EL (cell line): ENCODE results near the gene HHLA2.
"Not testable (repeated sequence)": the region's sequence is repeated elsewhere in the genome, so short reads cannot be mapped to it uniquely, and the experiment has no call there.

ENCODE experiments used
- DNase-seq: peaks from one replicate; pipeline ENCODE4 v3.0.0-alpha.2; 2016

Gene HHLA2, protein sequence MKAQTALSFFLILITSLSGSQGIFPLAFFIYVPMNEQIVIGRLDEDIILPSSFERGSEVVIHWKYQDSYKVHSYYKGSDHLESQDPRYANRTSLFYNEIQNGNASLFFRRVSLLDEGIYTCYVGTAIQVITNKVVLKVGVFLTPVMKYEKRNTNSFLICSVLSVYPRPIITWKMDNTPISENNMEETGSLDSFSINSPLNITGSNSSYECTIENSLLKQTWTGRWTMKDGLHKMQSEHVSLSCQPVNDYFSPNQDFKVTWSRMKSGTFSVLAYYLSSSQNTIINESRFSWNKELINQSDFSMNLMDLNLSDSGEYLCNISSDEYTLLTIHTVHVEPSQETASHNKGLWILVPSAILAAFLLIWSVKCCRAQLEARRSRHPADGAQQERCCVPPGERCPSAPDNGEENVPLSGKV

DNA sequence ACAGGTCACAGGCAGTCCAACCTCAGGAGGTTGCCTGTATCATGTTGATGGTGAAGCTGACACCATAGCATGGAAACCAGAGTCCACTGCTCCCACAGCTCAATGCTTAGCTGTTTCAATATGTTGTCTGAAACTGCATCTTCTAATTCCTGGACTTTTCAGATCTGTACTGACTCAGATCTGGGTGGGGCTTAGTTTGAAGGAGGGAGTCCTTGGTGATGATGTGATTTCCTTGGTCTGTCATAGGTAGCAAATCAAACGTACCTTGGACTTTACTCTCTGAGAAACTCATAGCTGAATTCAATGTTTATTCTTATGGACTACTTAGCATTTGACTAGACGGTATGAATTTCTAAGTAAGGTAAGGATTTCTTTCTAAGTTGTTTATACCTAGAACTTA, at the start of gene HHLA2:
TSS of gene HHLA2 (plus strand) at position 310 of the 400 bp plus-strand sequence. CDS start 55,266 bp downstream, outside the sequence.
- no peak for DNase-seq

DNA sequence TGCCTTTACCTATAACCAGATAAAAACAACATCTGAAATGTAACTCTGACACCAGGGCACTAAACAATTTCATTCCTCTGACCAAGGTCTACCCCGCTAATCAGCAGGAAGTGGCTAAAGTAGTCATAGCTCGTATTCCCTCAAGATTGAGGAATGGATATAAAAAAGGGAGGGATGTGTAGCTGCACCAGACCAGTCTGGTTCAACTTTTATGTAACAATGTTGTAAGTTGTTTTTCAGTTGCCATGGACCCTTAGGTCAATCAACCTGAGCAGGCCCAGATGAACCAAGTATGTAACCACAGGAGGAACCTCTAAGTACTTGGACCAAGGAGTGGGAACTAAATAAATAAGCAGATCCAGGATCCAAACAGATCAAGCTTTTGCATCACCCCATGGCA, 45.7 kb upstream of the HHLA2 start:
- DNase-seq = peak; percentile 3

DNA sequence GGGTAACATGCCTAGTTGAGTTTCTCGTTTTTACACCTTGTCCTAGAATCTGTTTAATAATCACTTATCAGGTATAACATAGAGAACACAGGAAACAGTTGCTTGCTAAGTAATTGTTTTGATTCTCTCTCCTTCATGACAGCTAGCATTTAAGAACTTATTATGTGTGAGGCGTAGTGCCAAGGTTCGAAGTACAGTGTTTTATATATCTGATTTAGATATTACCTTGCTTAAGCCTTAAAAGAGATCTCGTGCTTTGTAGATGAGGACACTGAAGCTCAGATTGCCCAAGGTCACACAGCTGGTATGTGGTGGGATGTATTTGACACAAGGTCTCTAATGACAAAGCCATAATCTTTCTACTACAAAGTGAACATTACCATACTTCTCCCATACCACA, 45.1 kb upstream of the HHLA2 start:
- no peak for DNase-seq

DNA sequence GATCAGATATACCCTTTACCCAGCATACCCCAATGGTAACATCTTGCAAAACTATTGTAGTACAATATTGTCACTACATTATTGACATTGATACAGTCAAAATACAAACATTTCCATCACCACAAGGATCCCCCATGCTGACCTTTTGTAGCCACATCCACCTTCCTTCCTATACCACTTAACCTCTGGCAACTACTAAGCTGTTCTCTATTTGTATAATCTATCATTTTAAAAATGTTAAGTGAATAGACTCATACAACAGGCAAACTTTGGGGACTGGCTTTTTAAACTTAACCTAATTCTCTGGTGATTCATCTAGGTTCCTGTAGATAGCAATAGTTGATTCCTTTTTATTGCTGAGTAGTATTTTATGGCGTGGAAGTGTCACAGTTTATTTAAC, 44.5 kb upstream of the HHLA2 start:
- DNase-seq = no peak

DNA sequence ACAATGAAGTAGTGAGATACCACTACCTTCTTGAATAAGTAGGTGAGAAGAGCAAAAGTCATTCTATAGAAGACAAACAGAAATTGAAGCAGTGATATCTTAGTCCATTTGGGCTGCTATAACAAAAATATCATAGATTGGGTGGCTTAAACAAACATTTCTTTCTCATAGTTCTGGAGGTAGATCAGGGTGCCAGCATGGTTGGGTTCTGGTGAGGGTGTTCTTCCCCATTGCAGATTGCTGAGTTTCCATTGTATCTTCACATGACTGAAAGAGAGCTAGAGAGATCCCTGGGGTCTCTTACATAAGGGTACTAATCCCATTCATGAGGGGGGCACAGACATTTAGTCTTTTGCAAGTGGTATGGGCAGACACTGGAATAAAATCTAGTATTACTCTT, 41.2 kb upstream of the HHLA2 start:
- no peak for DNase-seq

DNA sequence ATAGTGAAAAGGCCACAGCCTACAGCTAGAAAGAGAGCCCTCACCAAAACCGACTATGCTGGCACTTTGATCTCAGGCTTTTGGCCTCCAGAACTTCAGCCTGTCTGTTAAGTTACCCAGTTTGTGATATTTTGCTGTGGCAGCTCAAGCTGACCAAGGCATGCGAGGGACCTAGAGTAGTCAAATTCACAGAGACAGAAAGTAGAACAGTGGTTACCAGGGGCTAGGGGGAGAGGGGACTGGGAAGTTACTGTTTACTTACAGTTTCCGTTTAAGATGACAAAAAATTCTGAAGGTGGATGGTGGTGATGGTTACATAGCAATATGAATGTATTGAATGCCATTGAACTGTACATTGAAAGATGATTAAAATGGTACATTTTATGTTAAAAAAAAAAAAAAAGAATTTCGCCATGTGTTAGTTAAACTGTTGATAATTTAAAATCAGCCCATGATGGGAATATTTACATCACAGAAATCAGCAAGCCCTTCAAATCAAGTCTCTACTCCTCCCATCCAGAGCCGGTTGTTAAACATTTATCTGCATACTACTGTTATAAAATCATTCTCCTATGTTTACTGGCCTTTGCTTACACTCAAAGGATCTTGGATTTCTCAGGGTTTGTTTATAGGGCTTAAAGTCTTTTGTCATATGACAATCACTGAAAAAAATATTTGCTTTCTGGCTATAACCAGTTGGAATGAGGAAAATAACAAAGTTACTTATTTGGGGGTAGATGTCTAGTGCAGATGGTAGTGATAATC, 31.6 kb upstream of the HHLA2 start:
- not testable (repeated sequence) for DNase-seq

DNA sequence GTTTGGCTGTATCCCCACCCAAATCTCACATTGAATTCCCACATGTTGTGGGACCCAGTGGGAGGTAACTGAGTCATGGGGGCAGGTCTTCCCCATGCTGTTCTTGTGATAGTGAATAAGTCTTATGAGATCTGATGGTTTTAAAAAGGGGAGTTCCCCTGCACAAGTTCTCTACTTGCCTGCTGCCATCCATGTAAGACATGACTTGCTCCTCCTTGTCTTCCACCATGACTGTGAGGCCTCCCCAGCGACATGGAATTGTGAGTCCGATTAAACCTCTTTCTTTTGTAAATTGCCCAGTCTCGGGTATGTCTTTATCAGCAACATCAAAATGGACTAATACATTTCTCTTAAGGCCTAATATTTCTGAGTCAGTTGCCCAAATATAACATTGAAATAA, 28.1 kb upstream of the HHLA2 start:
- not testable (repeated sequence) for DNase-seq

DNA sequence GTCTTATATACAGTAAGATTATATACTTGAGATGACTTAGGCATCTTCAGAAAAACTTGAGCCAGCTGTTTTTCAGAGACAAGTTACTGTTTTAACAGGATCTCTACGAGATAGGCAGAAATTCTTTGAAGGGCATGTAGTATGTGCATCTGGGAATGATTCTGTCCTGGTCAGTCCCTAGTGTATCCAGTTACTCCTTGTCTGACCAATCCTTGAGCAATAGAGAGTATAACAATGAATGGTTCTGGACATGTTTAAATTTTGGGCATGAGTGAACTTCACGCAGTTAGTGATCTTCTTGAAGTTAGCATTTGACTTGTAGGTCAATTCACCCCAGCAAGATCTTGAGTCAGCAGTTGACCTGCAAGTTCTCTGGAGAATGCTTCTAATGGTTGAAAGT, 24.7 kb upstream of the HHLA2 start:
- no peak for DNase-seq

DNA sequence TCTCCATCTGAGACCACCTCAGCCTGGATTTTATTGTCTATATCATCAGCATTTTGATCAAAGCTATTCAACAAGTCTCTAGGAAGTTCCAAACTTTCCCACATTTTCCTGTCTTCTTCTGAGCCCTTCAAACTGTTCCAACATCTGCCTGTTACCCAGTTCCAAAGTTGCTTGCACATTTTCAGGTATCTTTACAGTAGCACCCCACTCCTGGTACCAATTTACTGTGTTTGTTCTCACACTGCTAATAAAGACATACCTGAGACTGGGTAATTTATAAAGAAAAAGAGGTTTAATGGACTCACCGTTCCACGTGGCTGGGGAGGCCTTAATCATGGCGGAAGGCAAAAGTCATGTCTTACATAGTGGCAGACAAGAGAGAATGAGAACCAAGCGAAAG, 17.3 kb upstream of the HHLA2 start:
- DNase-seq = not testable (repeated sequence)

DNA sequence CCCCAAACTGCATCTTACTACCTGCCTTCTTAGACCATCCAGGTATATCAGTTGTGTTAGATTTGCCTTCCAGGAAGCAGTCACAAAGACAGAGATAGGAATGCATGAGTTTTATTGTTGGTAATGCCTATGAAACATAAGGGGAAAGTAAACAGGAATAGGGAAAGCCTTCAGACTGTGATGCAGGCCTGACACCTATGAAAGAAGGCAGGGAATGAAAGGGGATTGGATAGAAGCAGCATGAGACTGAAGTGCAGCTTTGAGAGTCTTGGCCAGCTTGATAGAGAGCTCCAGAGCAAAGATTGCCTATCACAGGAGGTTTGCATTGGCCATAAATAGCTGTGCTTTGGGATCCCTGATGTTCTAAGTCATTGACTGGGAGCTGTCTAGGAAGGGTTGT, 15.9 kb upstream of the HHLA2 start:
- no peak for DNase-seq

DNA sequence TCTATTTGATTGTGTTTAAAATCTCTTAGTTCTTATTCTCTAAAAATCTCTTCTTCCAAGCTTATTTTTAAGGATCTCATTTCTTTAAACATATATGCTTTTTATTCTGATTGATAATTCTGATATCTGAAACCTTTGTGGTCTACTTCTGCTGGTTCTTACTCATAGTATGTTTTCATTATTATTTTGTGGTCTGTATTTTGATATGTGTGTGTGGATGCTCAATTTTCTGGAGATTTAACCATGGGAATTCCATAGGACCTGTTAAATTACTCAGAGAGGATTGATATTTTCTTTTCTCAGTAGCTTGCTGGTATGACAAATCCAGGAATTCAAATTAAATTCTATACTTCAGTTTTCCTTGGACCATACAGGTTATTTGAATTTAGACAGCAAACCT, 14.7 kb upstream of the HHLA2 start:
- no peak for DNase-seq

DNA sequence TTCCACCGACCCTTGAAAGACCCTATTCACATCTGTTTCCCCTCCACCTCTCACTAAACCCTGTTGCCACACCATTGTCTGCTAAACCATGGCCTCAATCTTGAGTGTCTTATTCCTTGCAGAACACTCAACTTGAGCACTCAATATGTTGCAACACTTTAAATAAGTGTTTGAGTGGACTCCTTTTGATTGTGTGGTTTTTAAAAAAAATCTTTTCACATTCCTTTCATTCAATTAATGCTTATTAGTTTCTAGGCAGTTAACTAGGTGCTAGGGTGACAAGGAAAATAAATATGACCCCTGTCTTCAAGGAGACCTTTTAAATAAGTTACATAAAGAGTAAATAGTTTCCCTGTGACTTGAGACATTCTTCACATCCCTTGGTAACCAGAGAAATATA, 13.3 kb upstream of the HHLA2 start:
- no peak for DNase-seq

DNA sequence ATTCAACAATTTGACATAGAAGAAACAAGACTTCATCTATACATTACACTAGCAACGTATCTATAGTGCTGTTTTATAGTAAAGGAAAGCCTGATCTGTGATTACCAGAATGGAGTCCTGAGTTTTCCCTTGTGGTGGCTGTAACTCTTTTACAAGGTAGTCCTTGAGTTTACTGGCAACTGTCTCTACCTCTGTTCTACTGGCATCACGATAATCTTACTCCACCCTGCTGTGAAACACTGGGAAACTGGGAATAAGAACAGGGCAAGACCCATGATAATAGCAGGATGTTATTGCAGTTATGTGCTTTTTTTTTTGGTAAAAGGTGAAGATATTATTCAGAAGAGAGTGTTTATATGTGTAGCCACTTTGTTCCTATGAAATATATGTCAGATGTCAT, 12.4 kb upstream of the HHLA2 start:
- no peak for DNase-seq

DNA sequence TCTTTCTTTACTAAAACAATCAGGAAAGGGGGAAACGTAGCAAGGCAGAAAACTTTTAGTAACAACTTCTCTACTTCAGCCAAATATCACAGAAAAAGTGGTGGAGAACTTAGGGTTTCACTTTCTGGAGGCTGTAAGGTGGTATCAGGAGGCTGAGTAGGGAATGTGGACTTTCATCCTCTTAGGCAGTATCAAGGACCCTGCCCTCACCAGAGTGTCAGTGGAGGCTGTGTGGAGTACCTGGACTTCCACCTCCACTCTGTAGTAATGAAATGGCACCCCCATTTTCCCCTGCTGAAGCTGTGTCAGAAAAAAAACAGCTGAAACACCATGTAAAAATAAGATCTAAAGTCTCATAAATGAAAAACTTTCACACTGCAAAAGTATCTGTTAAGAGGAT, 11.2 kb upstream of the HHLA2 start:
- no peak for DNase-seq

DNA sequence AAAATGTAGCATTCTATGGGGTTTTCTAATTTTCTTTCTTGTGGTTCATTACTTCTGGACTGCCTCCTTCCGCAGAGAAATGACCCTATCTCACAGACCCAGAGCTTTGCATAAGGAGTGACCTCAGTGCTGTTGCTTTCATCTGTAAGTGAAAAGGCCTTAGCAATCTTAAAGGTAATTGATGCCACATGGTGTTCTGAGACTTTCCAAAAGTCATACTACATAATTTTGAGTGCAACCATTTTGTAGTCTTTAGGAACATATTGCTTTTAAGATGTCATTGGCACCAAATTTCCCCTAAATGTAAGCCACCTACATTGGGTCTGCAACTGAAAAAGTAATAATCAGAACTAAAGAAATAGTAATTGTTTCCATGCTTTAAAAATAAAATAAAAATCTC, 9.2 kb upstream of the HHLA2 start:
- DNase-seq = no peak

DNA sequence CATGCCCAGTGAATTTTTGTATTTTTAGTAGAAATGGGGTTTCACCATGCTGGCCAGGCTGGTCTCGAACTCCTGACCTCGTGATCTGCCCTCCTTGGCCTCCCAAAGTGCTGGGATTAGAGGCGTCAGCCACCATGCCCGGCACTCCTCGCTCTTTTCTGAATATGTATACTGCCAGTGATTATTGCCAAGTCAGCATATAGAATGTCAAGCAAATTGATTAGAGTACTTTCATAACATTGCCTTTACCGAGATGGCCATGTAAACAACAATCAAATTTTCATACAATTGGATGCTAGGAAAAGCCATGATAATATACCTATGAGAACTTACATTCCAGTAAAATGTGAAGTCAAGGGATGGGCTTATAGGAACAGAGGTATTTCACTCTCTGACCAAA, 8.2 kb upstream of the HHLA2 start:
- DNase-seq = not testable (repeated sequence)

DNA sequence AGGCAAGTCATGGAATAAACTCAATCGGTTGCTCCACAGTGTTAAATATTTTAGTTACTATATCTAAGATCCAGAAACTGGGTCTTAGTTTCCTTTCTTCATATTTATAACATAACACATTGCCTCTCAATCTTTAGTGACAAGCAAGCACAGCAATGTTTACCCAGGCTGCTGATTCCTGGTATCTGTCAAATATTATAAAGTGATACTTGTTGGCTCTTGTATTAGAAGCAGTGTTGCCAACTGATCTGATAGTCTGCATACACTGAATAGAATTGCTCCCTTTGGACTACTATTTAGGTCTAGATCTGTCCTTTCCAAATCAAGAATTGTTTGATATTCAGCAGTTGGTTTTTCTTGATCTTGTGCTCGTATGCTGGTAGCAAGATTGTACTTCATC, 7.2 kb upstream of the HHLA2 start:
- DNase-seq = no peak

DNA sequence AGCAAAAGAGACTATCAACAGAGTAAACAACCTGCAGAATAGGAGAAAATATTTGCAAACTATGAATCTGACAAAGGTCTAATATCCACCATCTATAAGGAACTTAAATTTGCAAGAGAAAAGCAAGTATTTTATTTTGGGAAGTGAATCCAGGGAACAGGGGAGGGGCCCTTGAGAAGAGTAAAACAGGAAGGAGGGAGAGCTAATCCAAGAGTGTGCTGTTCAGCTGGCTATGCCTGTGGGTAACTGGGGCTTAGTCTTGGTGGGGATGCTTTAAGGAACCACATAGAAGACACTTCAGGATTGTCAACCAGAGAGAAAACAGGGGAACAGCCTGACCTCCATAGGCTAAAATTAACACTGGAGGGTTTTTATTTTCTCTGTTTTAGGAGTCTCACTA, 3.9 kb upstream of the HHLA2 start:
- DNase-seq = no peak

DNA sequence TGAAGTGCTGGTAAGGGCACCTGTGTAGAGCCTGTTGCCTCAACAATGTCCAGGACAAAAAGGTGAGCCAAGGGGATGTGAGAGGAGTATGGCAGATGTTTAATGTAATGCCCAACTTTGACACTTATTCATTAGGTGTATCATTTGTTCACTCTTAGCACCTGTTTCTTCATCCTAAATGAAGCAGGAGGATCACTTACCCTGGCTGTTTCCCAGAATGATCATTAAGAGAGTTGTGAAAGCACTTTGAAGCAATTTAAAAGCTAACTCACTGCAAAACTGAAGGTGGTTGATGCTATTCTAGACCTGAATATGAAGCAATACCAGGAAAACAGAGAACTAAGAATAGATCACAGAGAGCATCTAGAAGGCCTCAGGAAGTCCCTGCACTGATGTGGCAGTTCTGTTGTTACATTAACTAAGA, 3.4 kb upstream of the HHLA2 start:
- DNase-seq = no peak

DNA sequence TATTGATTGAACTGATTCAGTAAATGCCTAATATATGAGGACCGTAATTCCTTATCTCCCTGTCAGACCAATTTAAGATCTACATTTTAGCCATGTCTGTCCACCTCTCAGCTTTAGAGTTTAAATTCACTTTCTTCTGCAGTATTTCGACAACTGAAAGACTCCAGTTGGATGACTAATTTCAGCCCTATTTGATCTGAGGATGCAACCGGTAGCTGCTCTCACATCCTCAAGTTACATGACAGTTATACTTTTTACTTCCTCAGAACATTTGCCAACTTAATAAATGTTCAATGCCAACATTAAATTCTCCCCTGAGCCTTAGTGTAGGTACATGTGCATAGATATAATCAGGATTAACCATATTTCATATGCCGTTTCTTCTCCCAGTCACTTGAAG, 2.5 kb upstream of the HHLA2 start:
- DNase-seq = no peak

DNA sequence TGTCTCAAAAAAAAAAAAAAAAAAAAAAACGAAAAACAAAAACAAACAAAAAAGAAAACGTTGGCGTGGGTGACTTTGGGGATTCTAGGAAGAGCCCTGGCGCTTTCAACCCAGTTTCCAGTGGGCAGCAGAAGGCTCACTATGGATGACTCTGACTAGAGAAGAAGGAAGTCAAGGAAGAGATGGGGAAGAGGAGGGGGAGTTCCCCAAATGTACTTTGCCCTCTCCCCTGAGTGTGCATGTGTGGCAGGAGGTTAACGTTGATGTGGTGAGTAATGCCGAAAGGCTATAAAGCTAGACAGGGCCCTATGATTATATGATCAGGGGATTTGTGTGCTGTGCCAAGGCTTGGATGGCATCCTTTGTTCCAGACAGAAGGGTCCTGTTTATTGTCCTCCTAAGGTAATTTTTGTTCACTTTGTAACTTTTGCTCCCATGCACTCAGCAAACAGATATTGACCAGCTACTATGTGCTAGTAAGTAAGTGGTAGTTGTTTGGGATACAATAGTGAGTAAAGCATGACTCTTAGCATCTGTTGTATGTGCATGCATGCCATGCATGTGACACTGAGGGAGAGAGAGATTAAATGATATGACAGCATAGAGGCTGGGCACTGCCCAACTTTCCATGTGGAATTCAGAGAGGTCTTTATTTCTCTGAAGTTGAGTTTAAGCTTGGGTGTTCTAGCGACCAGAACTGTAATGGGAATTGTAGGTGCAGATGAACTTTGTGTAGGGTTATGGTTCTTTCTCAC, 750 bp upstream of the HHLA2 start:
- no peak for DNase-seq

DNA sequence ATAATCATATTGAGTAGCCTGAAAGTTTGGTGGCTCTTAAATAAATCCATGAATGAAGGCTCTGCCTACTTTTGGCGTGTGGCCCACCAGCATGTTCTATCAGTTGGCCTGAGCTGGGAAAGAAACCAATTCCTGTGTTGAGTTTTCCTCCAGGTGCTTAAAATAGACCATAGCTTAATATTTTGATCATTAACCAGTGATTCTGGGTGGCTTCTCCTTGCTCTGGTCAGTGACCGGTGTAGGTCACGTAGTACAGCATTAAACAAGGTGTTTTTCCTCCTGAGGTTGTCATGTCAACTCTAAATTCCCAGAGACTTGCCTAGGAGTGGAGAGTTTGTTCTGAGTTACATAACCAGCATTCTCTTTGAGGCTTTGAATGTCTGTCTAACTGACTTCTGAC, 1.3 kb downstream of the HHLA2 start:
- DNase-seq = no peak

DNA sequence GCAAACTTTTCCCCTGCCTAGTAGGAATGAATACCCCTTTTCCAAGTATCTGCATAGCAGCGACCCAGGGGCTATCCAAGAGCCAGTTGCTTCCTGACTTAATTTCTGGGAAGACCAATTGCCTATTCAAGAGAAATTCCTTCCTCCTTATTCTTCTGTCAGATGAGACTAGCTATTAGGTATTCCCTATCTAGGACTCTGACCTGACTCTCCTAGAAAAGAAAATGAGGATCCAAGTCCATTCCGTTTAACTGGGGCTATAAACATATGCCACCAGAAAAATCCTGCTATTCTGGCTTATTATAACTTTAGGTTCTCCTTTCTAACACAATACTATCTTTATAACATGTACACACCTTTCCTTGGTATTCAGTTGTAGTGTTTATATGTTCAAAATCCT, 1.7 kb downstream of the HHLA2 start:
- no peak for DNase-seq
